ENCODE measurements around the gene PDE12. TPM values are rescaled to one million over a fixed set of nuclear protein-coding genes. Genes with fewer than 3 reads are reported as not detected.

The PDE12 gene
- polyA plus RNA-seq, 1 experiment, result 11.5 TPM

- CTCF ChIA-PET, result interaction anchor here (1.1 kb wide), 1 partner anchor 385 kb away, joined by 4 read pairs; no protein-coding TSS in a partner anchor
- peak overlapping the region; percentile 90 for H3K27ac ChIP-seq (ENCODE audit: low read depth, low read length)
- no peaks in the 10 kb centered on the region; the same call in 1 of the 2 replicates for H3K9me3 ChIP-seq (ENCODE audit: control insufficient read depth, insufficient read depth, low read length)
- H3K4me3 ChIP-seq (ENCODE audit: low read depth, low read length), result peak overlapping the region; percentile 93
- no peaks in the 10 kb centered on the region for H3K27me3 ChIP-seq (ENCODE audit: control insufficient read depth, insufficient read depth, low read length)
- POLR2A ChIA-PET, result interaction anchor here (2.2 to 2.4 kb wide), 2 partner anchors 40 to 42 kb away, joined by 7 to 10 read pairs; partner anchors contain the start of gene ARF4
- TF ChIP-seq, protein P1, sequence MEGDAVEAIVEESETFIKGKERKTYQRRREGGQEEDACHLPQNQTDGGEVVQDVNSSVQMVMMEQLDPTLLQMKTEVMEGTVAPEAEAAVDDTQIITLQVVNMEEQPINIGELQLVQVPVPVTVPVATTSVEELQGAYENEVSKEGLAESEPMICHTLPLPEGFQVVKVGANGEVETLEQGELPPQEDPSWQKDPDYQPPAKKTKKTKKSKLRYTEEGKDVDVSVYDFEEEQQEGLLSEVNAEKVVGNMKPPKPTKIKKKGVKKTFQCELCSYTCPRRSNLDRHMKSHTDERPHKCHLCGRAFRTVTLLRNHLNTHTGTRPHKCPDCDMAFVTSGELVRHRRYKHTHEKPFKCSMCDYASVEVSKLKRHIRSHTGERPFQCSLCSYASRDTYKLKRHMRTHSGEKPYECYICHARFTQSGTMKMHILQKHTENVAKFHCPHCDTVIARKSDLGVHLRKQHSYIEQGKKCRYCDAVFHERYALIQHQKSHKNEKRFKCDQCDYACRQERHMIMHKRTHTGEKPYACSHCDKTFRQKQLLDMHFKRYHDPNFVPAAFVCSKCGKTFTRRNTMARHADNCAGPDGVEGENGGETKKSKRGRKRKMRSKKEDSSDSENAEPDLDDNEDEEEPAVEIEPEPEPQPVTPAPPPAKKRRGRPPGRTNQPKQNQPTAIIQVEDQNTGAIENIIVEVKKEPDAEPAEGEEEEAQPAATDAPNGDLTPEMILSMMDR (IDR thresholded peaks at IDR 0.05; ENCODE audit: low read depth, low read length), result no peak
- DNase-seq (ENCODE audit: low read depth, low spot score), result no peak
These were observed 768 bp upstream of the PDE12 start for GRCh38 chr3:57555306-57555705.

GRCh38 chr3:57556459-57557084 lies 498 bp downstream of the PDE12 start:
- ChIA-PET CTCF (interaction anchor here (1.1 to 2.1 kb wide), 2 partner anchors 159 to 386 kb away, joined by 4 to 8 read pairs; no protein-coding TSS in a partner anchor), POLR2A (interaction anchor here (0.8 to 2.4 kb wide), 6 partner anchors 11 to 199 kb away, joined by 3 to 10 read pairs (median 6); partner anchors contain the start of genes ARF4 and SLMAP)
- no peak for DNase-seq (ENCODE audit: low read depth, low spot score)
- TF ChIP-seq, protein P1 (IDR thresholded peaks at IDR 0.05; ENCODE audit: low read depth, low read length), result no peak
- Histone ChIP-seq H3K27ac (ENCODE audit: low read depth, low read length) (peak overlapping the region; percentile 90), H3K9me3 (ENCODE audit: control insufficient read depth, insufficient read depth, low read length) (no peaks in the 10 kb centered on the region; the same call in 1 of the 2 replicates), H3K4me3 (ENCODE audit: low read depth, low read length) (peak overlapping the region; percentile 93), H3K27me3 (ENCODE audit: control insufficient read depth, insufficient read depth, low read length) (no peaks in the 10 kb centered on the region)

GRCh38 chr3:57557085-57557537 lies 1.0 kb downstream of the PDE12 start:
- no peak for DNase-seq (ENCODE audit: low read depth, low spot score)
- Histone ChIP-seq H3K27ac (ENCODE audit: low read depth, low read length) (peak overlapping the region; percentile 90), H3K27me3 (ENCODE audit: control insufficient read depth, insufficient read depth, low read length) (no peaks in the 10 kb centered on the region), H3K9me3 (ENCODE audit: control insufficient read depth, insufficient read depth, low read length) (no peaks in the 10 kb centered on the region; the same call in 1 of the 2 replicates), H3K4me3 (ENCODE audit: low read depth, low read length) (peak overlapping the region; percentile 93)
- POLR2A ChIA-PET, result interaction anchor here (1.0 to 2.4 kb wide), 4 partner anchors 11 to 40 kb away, joined by 3 to 10 read pairs (median 8); partner anchors contain the start of gene ARF4
- CTCF ChIA-PET, result interaction anchor here (2.1 kb wide), 1 partner anchor 159 kb away, joined by 8 read pairs; no protein-coding TSS in a partner anchor
- TF ChIP-seq, protein P1 (IDR thresholded peaks at IDR 0.05; ENCODE audit: low read depth, low read length), result no peak

DNA sequence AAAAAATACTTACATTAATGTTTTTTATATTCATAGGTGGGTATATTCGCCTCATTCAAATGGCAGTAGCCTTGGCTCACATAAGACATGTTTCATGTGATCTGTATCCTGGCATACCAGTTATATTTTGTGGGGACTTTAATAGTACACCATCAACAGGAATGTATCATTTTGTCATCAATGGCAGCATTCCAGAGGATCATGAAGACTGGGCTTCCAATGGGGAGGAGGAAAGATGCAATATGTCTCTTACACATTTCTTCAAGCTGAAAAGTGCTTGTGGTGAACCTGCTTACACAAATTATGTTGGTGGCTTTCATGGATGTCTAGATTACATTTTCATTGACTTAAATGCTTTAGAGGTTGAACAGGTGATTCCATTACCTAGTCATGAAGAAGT lies 3.5 kb downstream of the PDE12 start:
- H3K27ac ChIP-seq (ENCODE audit: low read depth, low read length), result no peak overlapping the region
- TF ChIP-seq, protein P1 (IDR thresholded peaks at IDR 0.05; ENCODE audit: low read depth, low read length), result no peak
- no peak for DNase-seq (ENCODE audit: low read depth, low spot score)
- ChIA-PET POLR2A (no interaction called here), CTCF (no interaction called here)
- no peaks in the 10 kb centered on the region; the same call in 1 of the 2 replicates for H3K9me3 ChIP-seq (ENCODE audit: control insufficient read depth, insufficient read depth, low read length)
- H3K4me3 ChIP-seq (ENCODE audit: low read depth, low read length), result no peak overlapping the region
- no peaks in the 10 kb centered on the region for H3K27me3 ChIP-seq (ENCODE audit: control insufficient read depth, insufficient read depth, low read length)

All from AG04450 (cell line).